H1 (cell line): ENCODE results near the gene HSPA1L. TPM values are rescaled to one million over a fixed set of nuclear protein-coding genes. Genes with fewer than 3 reads are reported as not detected.
A peak's percentile ranks its signal among the peaks of the same experiment; 100 is the strongest.

Source experiments
- CEBPB ChIP-seq: IDR thresholded peaks from 2 replicates; pipeline ENCODE4 v1.6.1; 2012; ENCODE audit warnings: low read depth, low read length
- CREB1 ChIP-seq: IDR thresholded peaks from 2 replicates; pipeline ENCODE4 v1.6.1; 2012; ENCODE audit warnings: inconsistent platforms
- CTCF ChIP-seq, 3 experiments: IDR thresholded peaks; 1 replicate in 2 of 3; 2 replicates in 1 of 3; pipeline versions ENCODE4 v1.5.1 to v1.6.1; 2011; ENCODE audit warnings: low read length in 3 of 3, mild to moderate bottlenecking in 3 of 3, inconsistent platforms in 2 of 3, low read depth in 1 of 3, moderate library complexity in 1 of 3; ENCODE audit not compliant: insufficient read depth in 1 of 3; ENCODE audit errors: control extremely low read depth in 1 of 3
- KDM1A ChIP-seq: fragments of 200-600, 300-600 bp; sonication (generic); IDR thresholded peaks from 2 replicates; pipeline ENCODE4 v1.7.1; 2016; ENCODE audit warnings: mild to moderate bottlenecking, low read length, borderline replicate concordance
- RAD21 ChIP-seq, 2 experiments: IDR thresholded peaks in 1 of 2; conservative IDR thresholded peaks in 1 of 2; 2 replicates each; pipeline ENCODE4 v1.6.1; 2011; ENCODE audit warnings: low read depth in 2 of 2, low read length in 2 of 2, improper control_type of control experiment in 1 of 2, inconsistent platforms in 1 of 2, mild to moderate bottlenecking in 1 of 2, moderate library complexity in 1 of 2
- YY1 ChIP-seq: IDR thresholded peaks from 2 replicates; pipeline ENCODE4 v1.6.1; 2011; ENCODE audit warnings: low read depth, mild to moderate bottlenecking, low read length
- polyA plus RNA-seq, 7 experiments: library from polyadenylated mRNA; depleted of rRNA in 3 of 7; stranded (reverse) in 5 of 7; unstranded in 2 of 7; fragments of >200 nt in 5 of 7; fragments of 200-250 nt in 2 of 7; gene quantifications; 1 replicate in 5 of 7; 2 replicates in 1 of 7; 4 replicates in 1 of 7; pipeline versions ENCODE4 v1.2.1 to v1.2.3, GENCODE V29; 2011 to 2013; ENCODE audit warnings: missing spikeins in 2 of 7, mixed read lengths in 2 of 7
- total RNA-seq: library from RNA; stranded (reverse); fragmentation: NEBNext Ultra II Directional; extraction: Animal tissue kit (Norgen Biotek cat#: 25700); gene quantifications from 2 replicates; pipeline ENCODE4 v1.2.1, GENCODE V29; 2021

The HSPA1L gene
- total and polyA plus RNA-seq, 2 of the 8 experiments (the other 6 are each of a cell fraction or from before 2014, with no cell fraction given): 1.00 to 1.9 TPM

GRCh38 chr6:31769684-31770371 lies 45.3 kb downstream of the HSPA1L start (continued):
- peak; percentile 63; the same call in 1 of the 2 replicates for TF ChIP-seq KDM1A
- TF ChIP-seq YY1: 0 out of 2 replicates have a peak, but pooled peaks have one; percentile 45
- peak; percentile 73 to 75 for TF ChIP-seq RAD21 (IDR thresholded peaks at IDR 0.05 in 1 of 2, conservative IDR thresholded peaks at IDR 0.05 in 1 of 2; ENCODE audit: low read depth in 2 of 2, low read length in 2 of 2)
- TF ChIP-seq CREB1: no peak; the same call in 1 of the 2 replicates
- no peak for TF ChIP-seq CEBPB
- peak in 2 of 3 experiments; percentile 85 to 95; a peak in 3 of 4 replicates for TF ChIP-seq CTCF (IDR thresholded peaks at IDR 0.05; ENCODE audit: control extremely low read depth in 1 of 3, insufficient read depth in 1 of 3, low read depth in 1 of 3, low read length in 3 of 3)
